ENCODE measurements around the gene ABHD15.

ABHD15 gene

GRCh38 chr17:29581583-29582253 lies 14.9 kb upstream of the ABHD15 start:
- no peak for DNase-seq

- DNase-seq = peak; percentile 90
Observed at GRCh38 chr17:29579866-29580771, 13.3 kb upstream of the ABHD15 start.

- no peak for DNase-seq
Observed at GRCh38 chr17:29578626-29579485, 12.0 kb upstream of the ABHD15 start.

- no peak for DNase-seq
Observed at GRCh38 chr17:29577385-29578211, 10.8 kb upstream of the ABHD15 start.

GRCh38 chr17:29577001-29577370 lies 10.1 kb upstream of the ABHD15 start:
- no peak for DNase-seq

GRCh38 chr17:29576214-29577000 lies 9.6 kb upstream of the ABHD15 start:
- no peak for DNase-seq

- no peak for DNase-seq
Observed at GRCh38 chr17:29575511-29576213, 8.8 kb upstream of the ABHD15 start.

- DNase-seq = no peak
Observed at GRCh38 chr17:29574732-29575510, 8.1 kb upstream of the ABHD15 start.

GRCh38 chr17:29573871-29574731 lies 7.3 kb upstream of the ABHD15 start:
- peak; percentile 10 for DNase-seq

- peak; percentile 11 for DNase-seq
Observed at GRCh38 chr17:29573558-29573869, 6.7 kb upstream of the ABHD15 start.

GRCh38 chr17:29572691-29573557 lies 6.1 kb upstream of the ABHD15 start:
- peak; percentile 56 for DNase-seq

GRCh38 chr17:29571883-29572681 lies 5.2 kb upstream of the ABHD15 start:
- DNase-seq = peak; percentile 14

- DNase-seq = peak; percentile 7
Observed at GRCh38 chr17:29571486-29571882, 4.6 kb upstream of the ABHD15 start.

GRCh38 chr17:29570521-29570920 lies 3.7 kb upstream of the ABHD15 start:
- DNase-seq = peak; percentile 8

- DNase-seq = no peak
Observed at GRCh38 chr17:29569245-29569950, 2.6 kb upstream of the ABHD15 start.
